H9 (cell line): ENCODE results near the gene HLF. TPM values are rescaled to one million over a fixed set of nuclear protein-coding genes. Genes with fewer than 3 reads are reported as not detected.

Source experiments
- DNase-seq: peaks from one replicate; pipeline ENCODE4 v3.0.0-alpha.2; 2017
- H2AFZ ChIP-seq: one replicate; pipeline ENCODE4 v1.6.1; 2013; ENCODE audit warnings: mild to moderate bottlenecking, low read length, control low read depth, moderate library complexity
- H2AK5ac ChIP-seq: 2 replicates; pipeline ENCODE4 v1.6.1; 2013; ENCODE audit warnings: low read length, control low read depth, mixed read lengths; ENCODE audit not compliant: insufficient read length
- H2BK120ac ChIP-seq: one replicate; pipeline ENCODE4 v1.6.1; 2013; ENCODE audit warnings: low read depth, mild to moderate bottlenecking, low read length, control low read depth, inconsistent platforms; ENCODE audit not compliant: poor library complexity, severe bottlenecking
- H2BK12ac ChIP-seq: 2 replicates; pipeline ENCODE4 v1.6.1; 2013; ENCODE audit warnings: low read length, control low read depth, mixed read lengths, low read depth; ENCODE audit not compliant: insufficient read length
- H2BK15ac ChIP-seq: 2 replicates; pipeline ENCODE4 v1.6.1; 2013; ENCODE audit warnings: low read depth, low read length, control low read depth
- H2BK20ac ChIP-seq: one replicate; pipeline ENCODE4 v1.6.1; 2013; ENCODE audit warnings: low read depth, mild to moderate bottlenecking, low read length, control low read depth, inconsistent platforms; ENCODE audit not compliant: poor library complexity, severe bottlenecking
- H2BK5ac ChIP-seq: 2 replicates; pipeline ENCODE4 v1.6.1; 2013; ENCODE audit warnings: low read length, control low read depth, mixed read lengths; ENCODE audit not compliant: insufficient read length
- H3K14ac ChIP-seq: 2 replicates; pipeline ENCODE4 v1.6.1; 2013; ENCODE audit warnings: low read length, control low read depth; ENCODE audit not compliant: insufficient read depth
- H3K18ac ChIP-seq: 2 replicates; pipeline ENCODE4 v1.6.1; 2013; ENCODE audit warnings: low read depth, mild to moderate bottlenecking, mixed read lengths, low read length, control low read depth; ENCODE audit not compliant: insufficient read length
- H3K23ac ChIP-seq: 2 replicates; pipeline ENCODE4 v1.6.1; 2013; ENCODE audit warnings: low read length, control low read depth, mixed read lengths, low read depth; ENCODE audit not compliant: insufficient read length
- H3K23me2 ChIP-seq: 2 replicates; pipeline ENCODE4 v1.6.1; 2013; ENCODE audit warnings: low read depth, mild to moderate bottlenecking, mixed read lengths, low read length, control low read depth; ENCODE audit not compliant: insufficient read length, poor library complexity, severe bottlenecking
- H3K27ac ChIP-seq: 2 replicates; pipeline ENCODE4 v1.5.1; 2013; ENCODE audit warnings: low read length, control low read depth, mixed read lengths, low read depth; ENCODE audit not compliant: insufficient read length
- H3K27me3 ChIP-seq: 2 replicates; pipeline ENCODE4 v1.6.1; 2013; ENCODE audit warnings: low read length, control low read depth, inconsistent platforms; ENCODE audit not compliant: insufficient read depth
- H3K4ac ChIP-seq: 2 replicates; pipeline ENCODE4 v1.6.1; 2013; ENCODE audit warnings: low read depth, mild to moderate bottlenecking, control low read depth, inconsistent platforms, low read length, moderate library complexity
- H3K4me1 ChIP-seq: 2 replicates; pipeline ENCODE4 v1.6.1; 2013; ENCODE audit warnings: low read length, control low read depth, inconsistent platforms; ENCODE audit not compliant: insufficient read depth
- H3K4me2 ChIP-seq: 2 replicates; pipeline ENCODE4 v1.6.1; 2013; ENCODE audit warnings: low read length, control low read depth, mixed read lengths; ENCODE audit not compliant: insufficient read length, insufficient read depth
- H3K56ac ChIP-seq: 2 replicates; pipeline ENCODE4 v1.6.1; 2013; ENCODE audit warnings: low read depth, mild to moderate bottlenecking, mixed read lengths, low read length, control low read depth; ENCODE audit not compliant: insufficient read length
- H3K79me1 ChIP-seq: 2 replicates; pipeline ENCODE4 v1.6.1; 2013; ENCODE audit warnings: low read depth, mild to moderate bottlenecking, moderate library complexity, low read length, control low read depth, inconsistent platforms; ENCODE audit not compliant: insufficient read depth, poor library complexity, severe bottlenecking
- H3K79me2 ChIP-seq: 2 replicates; pipeline ENCODE4 v1.6.1; 2013; ENCODE audit warnings: low read length, control low read depth, inconsistent platforms; ENCODE audit not compliant: insufficient read depth
- H3K9ac ChIP-seq: 2 replicates; pipeline ENCODE4 v1.6.1; 2013; ENCODE audit warnings: low read length, control low read depth, mixed read lengths; ENCODE audit not compliant: insufficient read length; ENCODE audit errors: extremely low read depth
- H3K9me3 ChIP-seq: one replicate; pipeline ENCODE4 v1.6.1; 2013; ENCODE audit warnings: low read depth, low read length, inconsistent platforms; ENCODE audit not compliant: control insufficient read depth
- H3T11ph ChIP-seq: one replicate; pipeline ENCODE4 v1.6.1; 2013; ENCODE audit warnings: mild to moderate bottlenecking, low read length, control low read depth, inconsistent platforms
- H4K20me1 ChIP-seq: one replicate; pipeline ENCODE4 v1.6.1; 2013; ENCODE audit not compliant: control insufficient read depth, insufficient read length, insufficient read depth
- H4K5ac ChIP-seq: 2 replicates; pipeline ENCODE4 v1.6.1; 2013; ENCODE audit warnings: low read depth, mild to moderate bottlenecking, mixed read lengths, low read length, control low read depth; ENCODE audit not compliant: insufficient read length
- H4K8ac ChIP-seq: replicated peaks from 2 replicates; pipeline ENCODE4 v1.6.1; 2013; ENCODE audit warnings: low read length, control low read depth, mixed read lengths, low read depth; ENCODE audit not compliant: insufficient read length
- H4K91ac ChIP-seq: 2 replicates; pipeline ENCODE4 v1.6.1; 2013; ENCODE audit warnings: low read depth, mild to moderate bottlenecking, moderate library complexity, mixed read lengths, low read length, control low read depth; ENCODE audit not compliant: insufficient read length
- H3K27ac Mint-ChIP-seq, 3 experiments: 2 replicates in 2 of 3; 3 replicates in 1 of 3; pipeline ENCODE4 v1.8.0; 2020 to 2021; ENCODE audit warnings: mixed read lengths in 3 of 3, mild to moderate bottlenecking in 1 of 3, moderate library complexity in 1 of 3
- H3K27me3 Mint-ChIP-seq: 2 replicates; pipeline ENCODE4 v1.8.0; 2021; ENCODE audit warnings: low read depth, mild to moderate bottlenecking, moderate library complexity, mixed read lengths
- H3K36me3 Mint-ChIP-seq, 3 experiments: 2 replicates in 2 of 3; 3 replicates in 1 of 3; pipeline ENCODE4 v1.8.0; 2020 to 2021; ENCODE audit warnings: low read depth in 3 of 3, mixed read lengths in 3 of 3; ENCODE audit not compliant: insufficient read depth in 1 of 3
- H3K4me1 Mint-ChIP-seq, 2 experiments: 2 replicates each; pipeline ENCODE4 v1.8.0; 2020; ENCODE audit warnings: mixed read lengths in 2 of 2
- H3K4me3 Mint-ChIP-seq, 2 experiments: 2 replicates in 1 of 2; 3 replicates in 1 of 2; pipeline ENCODE4 v1.8.0; 2020 to 2021; ENCODE audit warnings: mild to moderate bottlenecking in 2 of 2, mixed read lengths in 2 of 2, moderate library complexity in 1 of 2
- H3K9me3 Mint-ChIP-seq, 2 experiments: 2 replicates in 1 of 2; 3 replicates in 1 of 2; pipeline ENCODE4 v1.8.0; 2020; ENCODE audit warnings: mild to moderate bottlenecking in 2 of 2, mixed read lengths in 2 of 2, moderate library complexity in 1 of 2
- CTCF ChIP-seq: fragments of 200-600 bp; sonication (generic); conservative IDR thresholded peaks from 3 replicates; pipeline ENCODE4 v1.8.0; 2021; ENCODE audit warnings: antibody characterized with exemption, mild to moderate bottlenecking
- WGBS: extraction: QIAGEN DNeasy Blood & Tissue Kit; methylation state at CpG from one replicate; pipeline ENCODE4 v1.1.7; 2013; ENCODE audit warnings: missing lambda C conversion rate, low lambda C conversion rate, mixed read lengths; ENCODE audit not compliant: insufficient read length; ENCODE audit errors: extremely low coverage; 5-methylcytosine and 5-hydroxymethylcytosine counted together
- total RNA-seq: library from RNA; stranded (reverse); gene quantifications from 2 replicates; pipeline ENCODE4 v1.2.1, GENCODE V29; 2021

The HLF gene
- total RNA-seq, 1 experiment from 2014 or later, result 0.17 TPM

GRCh38 chr17:55246583-55246982 is 18.2 kb upstream of the HLF start:
- Histone ChIP-seq H3K18ac (no peak overlapping the region), H4K91ac (no peak overlapping the region), H3K9ac (no peak overlapping the region), H3K4me2 (no peak overlapping the region), H2AFZ (no peak overlapping the region), H4K5ac (no peak overlapping the region), H3K14ac (no peak overlapping the region), H2AK5ac (no peak overlapping the region), H3K56ac (no peak overlapping the region), H3K4ac (no peak overlapping the region), H2BK12ac (no peak overlapping the region), H3K27ac (no peak overlapping the region), H2BK15ac (no peak overlapping the region), H3K79me2 (no peaks in the 10 kb centered on the region), H3K4me1 (no peaks in the 10 kb centered on the region), H3K23me2 (no peaks in the 10 kb centered on the region), H3T11ph (no peak overlapping the region), H3K79me1 (no peaks in the 10 kb centered on the region), H3K9me3 (no peaks in the 10 kb centered on the region), H2BK120ac (no peak overlapping the region), H4K20me1 (no peaks in the 10 kb centered on the region), H3K27me3 (no peaks in the 10 kb centered on the region), H2BK20ac (no peak overlapping the region), H4K8ac (no peak overlapping the region), H3K23ac (no peak overlapping the region), H2BK5ac (no peak overlapping the region)
- peaks cover 0 to 3% of the 10 kb centered on the region in 2 experiments; a peak in 2 of 5 replicates for H3K9me3 Mint-ChIP-seq
- H3K4me3 Mint-ChIP-seq, result no peak overlapping the region
- DNase-seq, result no peak
- H3K27me3 Mint-ChIP-seq, result peaks cover 12% of the 10 kb centered on the region
- no peak for TF ChIP-seq CTCF
- peaks cover 0 to 3% (median 0%) of the 10 kb centered on the region in 3 experiments; a peak in 3 of 7 replicates for H3K36me3 Mint-ChIP-seq
- WGBS, result no CpG with 5 or more reads among the region's 1 CpG
- H3K4me1 Mint-ChIP-seq, result peaks cover 5 to 7% of the 10 kb centered on the region in 2 experiments; a peak in 3 of 4 replicates
- H3K27ac Mint-ChIP-seq, result no peak overlapping the region
